Activated T-helper 17 cell treated with anti-CD3 and anti-CD28 coated beads, Interleukin-2, amount 50 U/mL, for 72 hours (primary cell): ENCODE data around the gene TARS3. TPM values are rescaled to one million over a fixed set of nuclear protein-coding genes. Genes with fewer than 3 reads are reported as not detected.
"Not testable (repeated sequence)": the region's sequence is repeated elsewhere in the genome, so short reads cannot be mapped to it uniquely, and the experiment has no call there.

Experiments
- ATAC-seq: fragments of 150-1000 bp; cut with Tn5 transposase; replicated peaks from 2 replicates; pipeline ENCODE4 v1.10.0; 2021; ENCODE audit warnings: mild to moderate bottlenecking, moderate library complexity
- H3K27ac Mint-ChIP-seq: one replicate; pipeline ENCODE4 v1.8.0; 2022; ENCODE audit warnings: mixed read lengths
- H3K27me3 Mint-ChIP-seq: one replicate; pipeline ENCODE4 v1.8.0; 2022; ENCODE audit warnings: mixed read lengths
- H3K36me3 Mint-ChIP-seq: one replicate; pipeline ENCODE4 v1.8.0; 2022; ENCODE audit warnings: low read depth, mild to moderate bottlenecking, mixed read lengths
- H3K4me1 Mint-ChIP-seq: one replicate; pipeline ENCODE4 v1.8.0; 2022; ENCODE audit warnings: mixed read lengths
- H3K4me3 Mint-ChIP-seq: one replicate; pipeline ENCODE4 v1.8.0; 2022; ENCODE audit warnings: mild to moderate bottlenecking, mixed read lengths
- H3K9me3 Mint-ChIP-seq: one replicate; pipeline ENCODE4 v1.8.0; 2022; ENCODE audit warnings: mixed read lengths
- total RNA-seq, 2 donors: library from RNA; stranded (reverse); gene quantifications; one replicate each; pipeline ENCODE4 v1.2.3, GENCODE V29; 2022

Gene TARS3
- total RNA-seq, result 10 to 100 TPM; 20.6 to 33.0 TPM

- peak; percentile 92 for ATAC-seq
- Mint-ChIP-seq H3K27ac (peak within 1 kb of the TSS; percentile 86), H3K9me3 (no peaks in the 10 kb centered on the region), H3K36me3 (peaks cover 43% of the 10 kb centered on the region), H3K4me3 (peak within 1 kb of the TSS; percentile 84), H3K27me3 (no peaks in the 10 kb centered on the region), H3K4me1 (no peaks in the 10 kb centered on the region)
These were observed at the start of gene TARS3 for GRCh38 chr15:101723874-101724674. Gene TARS3, minus strand, starts transcription at chr15:101724473. Its CDS starts 86 bp downstream, at chr15:101724387.

GRCh38 chr15:101773496-101774100 lies 49.3 kb upstream of the TARS3 start:
- no peak for ATAC-seq
- Mint-ChIP-seq H3K36me3 (no peaks in the 10 kb centered on the region), H3K4me1 (no peaks in the 10 kb centered on the region), H3K27me3 (no peaks in the 10 kb centered on the region), H3K4me3 (no peak overlapping the region), H3K9me3 (no peaks in the 10 kb centered on the region), H3K27ac (no peak overlapping the region)

GRCh38 chr15:101772921-101773320 lies 48.6 kb upstream of the TARS3 start:
- ATAC-seq, result no peak
- no peak overlapping the region for H3K4me3 Mint-ChIP-seq
- H3K27me3 Mint-ChIP-seq, result no peaks in the 10 kb centered on the region
- H3K9me3 Mint-ChIP-seq, result no peaks in the 10 kb centered on the region
- H3K4me1 Mint-ChIP-seq, result no peaks in the 10 kb centered on the region
- H3K36me3 Mint-ChIP-seq, result no peaks in the 10 kb centered on the region
- H3K27ac Mint-ChIP-seq, result no peak overlapping the region

GRCh38 chr15:101767083-101767640 lies 42.9 kb upstream of the TARS3 start:
- H3K27me3 Mint-ChIP-seq, H3K4me1 Mint-ChIP-seq, H3K27ac Mint-ChIP-seq, H3K4me3 Mint-ChIP-seq, H3K36me3 Mint-ChIP-seq, ATAC-seq, H3K9me3 Mint-ChIP-seq: not testable (repeated sequence)

GRCh38 chr15:101765772-101766456 lies 41.6 kb upstream of the TARS3 start:
- ATAC-seq, result no peak
- Mint-ChIP-seq H3K27ac (no peak overlapping the region), H3K9me3 (no peaks in the 10 kb centered on the region), H3K36me3 (no peaks in the 10 kb centered on the region), H3K27me3 (no peaks in the 10 kb centered on the region), H3K4me1 (no peaks in the 10 kb centered on the region), H3K4me3 (no peak overlapping the region)

- H3K4me3 Mint-ChIP-seq, H3K27ac Mint-ChIP-seq, H3K36me3 Mint-ChIP-seq, ATAC-seq, H3K4me1 Mint-ChIP-seq, H3K9me3 Mint-ChIP-seq, H3K27me3 Mint-ChIP-seq: not testable (repeated sequence)
These were observed 41.0 kb upstream of the TARS3 start for GRCh38 chr15:101765340-101765671.

GRCh38 chr15:101764669-101765339 lies 40.5 kb upstream of the TARS3 start:
- not testable (repeated sequence) for H3K4me3 Mint-ChIP-seq, ATAC-seq, H3K36me3 Mint-ChIP-seq, H3K27me3 Mint-ChIP-seq, H3K27ac Mint-ChIP-seq, H3K4me1 Mint-ChIP-seq, H3K9me3 Mint-ChIP-seq

GRCh38 chr15:101746716-101747082 lies 22.4 kb upstream of the TARS3 start:
- H3K9me3 Mint-ChIP-seq, H3K4me1 Mint-ChIP-seq, H3K36me3 Mint-ChIP-seq, H3K27me3 Mint-ChIP-seq, H3K27ac Mint-ChIP-seq: not testable (repeated sequence)
- ATAC-seq, result peak; percentile 32
- peak overlapping the region; percentile 68 for H3K4me3 Mint-ChIP-seq

GRCh38 chr15:101734837-101735236 lies 10.6 kb upstream of the TARS3 start:
- H3K9me3 Mint-ChIP-seq, H3K4me3 Mint-ChIP-seq, H3K27ac Mint-ChIP-seq, H3K36me3 Mint-ChIP-seq, ATAC-seq, H3K27me3 Mint-ChIP-seq, H3K4me1 Mint-ChIP-seq: not testable (repeated sequence)

GRCh38 chr15:101733545-101733944 lies 9.3 kb upstream of the TARS3 start:
- Mint-ChIP-seq H3K4me1 (no peaks in the 10 kb centered on the region), H3K27ac (no peak overlapping the region), H3K4me3 (no peak overlapping the region), H3K36me3 (no peaks in the 10 kb centered on the region), H3K27me3 (no peaks in the 10 kb centered on the region), H3K9me3 (no peaks in the 10 kb centered on the region)
- no peak for ATAC-seq

GRCh38 chr15:101732772-101733171 lies 8.5 kb upstream of the TARS3 start:
- Mint-ChIP-seq H3K36me3 (no peaks in the 10 kb centered on the region), H3K27me3 (no peaks in the 10 kb centered on the region), H3K4me1 (no peaks in the 10 kb centered on the region), H3K27ac (no peak overlapping the region), H3K9me3 (no peaks in the 10 kb centered on the region), H3K4me3 (no peak overlapping the region)
- no peak for ATAC-seq

- H3K4me1 Mint-ChIP-seq, result no peaks in the 10 kb centered on the region
- no peaks in the 10 kb centered on the region for H3K36me3 Mint-ChIP-seq
- ATAC-seq, result no peak
- no peak overlapping the region for H3K4me3 Mint-ChIP-seq
- peak overlapping the region; percentile 16 for H3K27ac Mint-ChIP-seq
- H3K9me3 Mint-ChIP-seq, result no peaks in the 10 kb centered on the region
- no peaks in the 10 kb centered on the region for H3K27me3 Mint-ChIP-seq
These were observed 7.5 kb upstream of the TARS3 start for GRCh38 chr15:101731746-101732145.

GRCh38 chr15:101727186-101727585 lies 2.9 kb upstream of the TARS3 start:
- no peaks in the 10 kb centered on the region for H3K27me3 Mint-ChIP-seq
- H3K9me3 Mint-ChIP-seq, result no peaks in the 10 kb centered on the region
- no peaks in the 10 kb centered on the region for H3K4me1 Mint-ChIP-seq
- no peak overlapping the region for H3K4me3 Mint-ChIP-seq
- ATAC-seq, result no peak
- no peak overlapping the region for H3K27ac Mint-ChIP-seq
- H3K36me3 Mint-ChIP-seq, result peaks cover 14% of the 10 kb centered on the region

- H3K4me3 Mint-ChIP-seq, result peak overlapping the region; percentile 33
- peaks cover 33% of the 10 kb centered on the region for H3K36me3 Mint-ChIP-seq
- no peaks in the 10 kb centered on the region for H3K27me3 Mint-ChIP-seq
- H3K9me3 Mint-ChIP-seq, result no peaks in the 10 kb centered on the region
- ATAC-seq, result no peak
- no peak overlapping the region for H3K27ac Mint-ChIP-seq
- H3K4me1 Mint-ChIP-seq, result no peaks in the 10 kb centered on the region
These were observed 800 bp upstream of the TARS3 start for GRCh38 chr15:101725073-101725472.
